ENCODE measurements around the gene ITGA3.

- TF ChIP-seq CTCF (IDR thresholded peaks at IDR 0.05 in 8 of 11, conservative IDR thresholded peaks at IDR 0.05 in 3 of 11) (no peak), POLR2A (IDR thresholded peaks at IDR 0.05) (no peak)
These were observed 57.9 kb downstream of the ITGA3 start for GRCh38 chr17:50113624-50114320.

Measured in spleen (tissue), 7 donors.